Stimulated activated CD8-positive, alpha-beta memory T cell treated with anti-CD3 and anti-CD28 coated beads, Interleukin-15, amount 100 ng/mL, for 1 hour (primary cell): ENCODE results near the gene PIP4K2C.
"Not testable (repeated sequence)": the region's sequence is repeated elsewhere in the genome, so short reads cannot be mapped to it uniquely, and the experiment has no call there.

Source experiments
- DNase-seq: peaks from one replicate; pipeline ENCODE4 v3.0.0-alpha.2; 2020; ENCODE audit warnings: low read depth

PIP4K2C gene

DNA sequence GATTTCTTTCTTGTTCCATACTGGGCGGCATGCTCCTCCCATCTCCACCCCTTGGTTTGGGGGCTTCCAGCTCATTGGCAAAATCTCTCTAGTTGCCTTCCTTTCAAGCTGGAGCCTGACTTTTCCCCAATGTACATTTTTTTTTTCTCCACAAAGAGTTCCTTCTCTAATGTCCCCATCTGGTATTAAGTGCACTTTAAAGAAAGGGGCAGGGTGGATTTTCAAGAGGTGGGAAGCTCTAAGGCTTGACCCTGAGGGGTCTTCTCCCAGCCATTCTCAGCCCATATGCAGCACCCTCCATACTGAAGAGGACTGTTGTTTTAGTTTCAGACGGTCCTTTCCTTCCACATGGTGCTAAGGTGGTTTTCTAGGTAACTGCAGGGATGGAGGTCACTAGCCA is 5.8 kb upstream of the PIP4K2C start:
- DNase-seq, result no peak

DNA sequence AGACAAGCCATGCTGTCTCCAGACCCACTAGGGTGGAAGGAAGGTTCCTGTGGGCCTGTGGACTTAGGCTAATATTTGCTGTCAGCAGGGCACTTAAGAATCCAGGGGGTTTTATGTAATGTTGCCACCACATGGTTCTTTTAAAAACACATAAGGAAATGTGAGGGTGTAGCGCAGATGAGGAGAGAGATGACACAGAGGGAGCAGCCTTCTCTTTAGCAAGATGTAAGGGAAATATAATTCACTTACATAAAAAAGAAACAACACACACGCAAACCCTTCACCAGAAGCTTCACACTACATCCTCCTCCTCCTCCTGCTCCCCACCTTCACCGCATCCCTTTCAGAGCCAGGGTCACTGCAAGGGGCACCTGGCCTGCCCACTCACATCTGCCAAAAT is 4.9 kb upstream of the PIP4K2C start:
- no peak for DNase-seq

DNA sequence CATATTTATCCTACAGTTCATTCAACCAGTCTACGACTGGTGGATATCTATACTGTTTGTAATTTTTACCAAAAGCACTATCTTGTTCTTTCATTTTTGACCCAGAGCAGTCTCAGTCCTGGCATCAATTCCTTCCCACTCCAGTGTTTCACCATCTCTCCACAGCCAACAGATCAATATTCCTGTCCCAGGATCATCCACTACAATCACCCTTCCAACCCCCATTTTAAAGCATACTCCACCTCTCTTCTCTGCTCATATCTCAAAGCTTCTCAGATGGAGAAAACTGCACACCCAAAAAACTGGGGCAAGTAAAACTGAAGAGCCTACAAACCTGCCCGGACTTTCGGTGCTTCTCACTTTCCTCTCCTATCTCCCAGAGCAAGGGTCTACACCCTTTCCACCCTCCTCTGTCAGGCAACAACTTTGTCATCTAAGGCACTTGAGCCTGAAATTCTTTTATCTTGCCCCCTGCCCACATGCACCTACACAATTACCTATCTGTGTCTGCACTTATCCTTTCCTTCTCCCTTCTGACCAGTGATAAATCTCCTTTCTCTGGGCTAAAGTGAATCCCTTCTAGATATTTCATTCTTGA is 4.1 kb upstream of the PIP4K2C start:
- DNase-seq, result no peak

DNA sequence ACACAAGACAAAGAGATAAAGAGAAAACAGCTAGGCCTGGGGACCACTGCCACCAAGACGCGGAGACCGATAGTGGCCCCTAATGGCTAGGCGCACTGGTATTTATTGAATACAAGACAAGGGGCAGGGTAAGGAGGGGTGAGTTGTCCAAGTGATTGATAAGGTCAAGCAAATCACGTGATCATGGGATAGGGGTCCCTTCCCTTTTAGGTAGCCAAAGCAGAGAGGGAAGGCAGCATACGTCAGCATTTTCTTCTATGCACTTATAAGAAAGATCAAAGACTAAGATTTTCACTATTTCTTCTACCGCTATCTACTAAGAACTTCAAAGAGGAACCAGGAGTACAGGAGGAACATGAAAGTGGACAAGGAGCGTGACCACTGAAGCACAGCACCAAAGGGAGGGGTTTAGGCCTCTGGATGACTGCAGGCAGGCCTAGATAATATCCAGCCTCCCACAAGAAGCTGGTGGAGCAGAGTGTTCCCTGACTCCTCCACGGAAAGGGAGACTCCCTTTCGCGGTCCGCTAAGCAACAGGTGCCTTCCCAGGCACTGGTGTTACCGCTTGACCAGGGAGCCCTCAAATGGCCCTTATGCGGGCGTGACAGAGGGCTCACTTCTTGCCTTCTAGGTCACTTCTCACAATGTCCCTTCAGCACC is 1.9 kb upstream of the PIP4K2C start:
- DNase-seq, result not testable (repeated sequence)

DNA sequence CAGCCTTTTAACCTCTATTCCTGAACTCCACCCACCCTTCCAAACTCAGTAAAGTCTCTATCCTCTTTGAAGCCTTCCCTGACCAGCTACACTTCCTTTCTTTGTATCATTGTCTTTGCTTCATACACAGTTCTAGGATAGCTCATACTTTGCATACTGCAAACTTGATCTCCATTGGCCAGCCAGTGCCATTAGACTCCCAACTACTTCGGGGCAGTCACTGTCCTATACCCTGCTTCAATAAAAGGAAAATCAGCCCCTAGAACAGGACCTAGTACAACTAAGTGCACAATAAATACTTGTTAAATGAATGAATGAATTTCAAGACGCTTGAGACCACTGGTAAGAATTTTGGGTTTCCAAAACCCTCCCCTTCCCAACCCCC is 521 bp upstream of the PIP4K2C start:
- DNase-seq, result no peak

DNA sequence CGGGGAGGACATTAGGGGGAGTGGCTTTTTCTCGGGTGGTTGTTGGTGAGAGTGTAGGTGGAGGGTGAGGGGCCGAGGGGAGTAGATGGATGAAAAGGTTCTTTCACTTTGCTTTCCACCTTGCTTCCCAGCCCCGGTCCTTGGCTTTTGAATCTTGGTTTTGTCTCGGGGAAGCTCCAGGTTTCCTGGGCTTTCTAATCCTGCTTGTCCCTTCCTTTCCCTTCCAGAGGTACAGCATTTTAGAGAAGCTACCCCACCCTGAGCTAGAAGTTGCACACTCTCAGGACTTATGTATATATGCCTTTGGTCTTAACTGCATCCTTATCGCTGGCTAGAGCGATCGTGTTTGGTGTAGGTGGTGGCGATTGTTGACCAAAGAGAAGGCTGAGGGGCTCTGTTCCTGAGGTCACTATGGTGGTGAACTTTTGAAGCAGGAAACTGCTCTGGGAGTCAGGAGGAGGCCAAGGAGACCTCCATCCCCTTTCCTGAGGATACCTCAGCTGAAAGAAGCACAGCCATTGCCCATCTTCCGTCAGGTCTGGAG is 862 bp downstream of the PIP4K2C start:
- no peak for DNase-seq

DNA sequence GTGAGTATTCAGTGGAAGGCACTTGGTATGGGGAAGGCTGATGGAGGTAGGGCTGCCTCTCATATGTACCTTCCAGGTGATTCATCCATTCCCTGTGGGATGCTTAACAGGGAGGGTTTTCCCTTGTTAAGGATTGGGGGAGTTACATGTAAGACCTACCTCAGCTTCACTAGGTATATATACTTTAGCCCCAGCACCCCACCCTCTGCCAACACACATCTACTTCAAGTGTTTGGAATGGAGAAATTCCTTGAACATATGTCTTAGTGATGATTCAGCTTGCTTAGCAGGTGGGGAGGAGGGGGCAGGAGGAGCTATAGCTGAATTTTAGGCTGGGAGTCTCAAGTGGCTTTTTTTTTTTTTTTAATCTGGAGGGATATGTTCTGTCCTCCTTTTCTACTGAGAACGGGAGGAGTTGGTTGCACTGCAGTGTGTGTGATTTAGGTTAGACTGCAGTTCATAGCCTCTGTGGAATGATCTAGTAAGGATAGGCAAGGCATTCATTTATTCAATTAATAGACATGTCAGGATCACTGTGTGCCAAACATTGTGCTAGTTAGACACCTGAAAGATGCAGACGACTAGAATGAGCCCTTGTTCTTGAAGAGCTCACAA is 1.7 kb downstream of the PIP4K2C start:
- DNase-seq, result no peak

DNA sequence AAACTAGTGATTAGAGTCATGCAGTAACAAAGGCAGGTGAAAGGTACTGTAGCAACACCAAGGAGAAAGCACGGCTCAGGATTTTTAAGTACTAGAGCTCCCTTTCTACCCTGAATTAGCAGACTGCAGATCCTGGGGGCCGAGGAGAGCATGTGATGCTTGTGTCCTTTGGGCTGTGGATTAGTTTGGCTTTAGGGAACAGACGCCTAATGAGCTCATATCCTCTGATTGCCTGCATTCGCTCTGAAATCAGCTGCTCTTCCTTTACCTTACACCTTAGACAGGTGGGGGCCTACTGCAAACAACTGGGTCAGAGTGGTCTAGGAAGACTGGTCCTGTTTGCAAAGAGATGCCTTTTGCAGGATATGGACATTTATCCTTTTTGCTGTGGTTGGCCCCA is 2.2 kb downstream of the PIP4K2C start:
- no peak for DNase-seq

DNA sequence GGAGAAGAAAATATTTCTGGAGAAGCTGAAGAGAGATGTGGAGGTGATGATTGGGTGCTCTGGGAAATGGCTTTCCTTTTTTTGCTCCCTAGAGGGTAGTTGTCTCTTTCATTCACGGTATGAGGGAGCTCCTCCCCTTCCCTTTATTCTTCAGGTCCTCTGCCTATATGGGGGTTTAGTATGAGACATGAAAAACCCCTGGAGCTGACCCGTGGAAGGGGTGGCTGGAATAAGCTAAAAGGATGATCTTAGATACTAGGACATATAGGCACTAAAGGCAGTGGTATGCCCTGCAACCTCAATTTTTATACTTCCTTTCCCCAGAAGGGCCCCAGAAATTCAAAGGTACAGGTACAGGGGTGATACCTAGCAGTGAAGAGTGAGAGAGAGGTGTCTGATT is 9.4 kb downstream of the PIP4K2C start:
- DNase-seq, result no peak

DNA sequence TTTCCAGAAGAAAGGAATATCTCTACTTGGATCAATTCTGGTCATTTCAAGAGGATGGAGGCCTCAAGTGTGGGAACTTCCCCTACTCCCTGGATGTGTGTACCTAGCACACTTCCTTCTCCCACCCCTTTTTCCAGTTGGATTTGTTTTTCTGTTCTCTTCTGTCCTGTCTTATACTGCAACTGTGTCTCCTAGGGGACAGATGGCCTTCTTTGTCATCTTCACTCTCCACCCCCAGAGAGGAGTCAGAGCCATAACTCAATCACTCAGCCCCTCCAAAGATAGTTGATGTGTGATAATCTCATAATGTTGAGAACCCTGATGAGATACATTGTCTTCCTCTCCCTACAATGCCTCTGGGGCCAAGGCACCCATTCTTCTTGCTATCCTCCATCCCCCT is 11.6 kb downstream of the PIP4K2C start:
- no peak for DNase-seq

DNA sequence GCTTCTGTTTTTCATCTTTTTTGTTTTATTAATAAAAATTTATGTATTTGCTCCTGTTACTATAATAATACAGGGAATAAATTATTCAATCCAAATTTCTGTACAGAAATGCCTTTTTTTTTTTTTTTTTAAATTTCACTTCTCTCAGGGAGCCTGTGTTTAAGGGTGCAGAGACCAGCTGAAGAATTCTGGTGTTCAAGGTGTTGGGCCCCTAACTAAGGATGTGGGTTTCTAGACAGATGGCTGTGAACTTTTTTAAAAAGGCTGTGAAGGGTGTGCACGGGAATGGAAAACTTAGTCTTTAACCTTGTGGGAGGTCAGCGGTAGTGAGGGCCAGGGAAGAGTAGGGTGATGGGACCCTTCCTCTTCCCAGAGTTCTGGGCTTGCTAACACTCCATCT is 12.3 kb downstream of the PIP4K2C start:
- DNase-seq, result no peak

DNA sequence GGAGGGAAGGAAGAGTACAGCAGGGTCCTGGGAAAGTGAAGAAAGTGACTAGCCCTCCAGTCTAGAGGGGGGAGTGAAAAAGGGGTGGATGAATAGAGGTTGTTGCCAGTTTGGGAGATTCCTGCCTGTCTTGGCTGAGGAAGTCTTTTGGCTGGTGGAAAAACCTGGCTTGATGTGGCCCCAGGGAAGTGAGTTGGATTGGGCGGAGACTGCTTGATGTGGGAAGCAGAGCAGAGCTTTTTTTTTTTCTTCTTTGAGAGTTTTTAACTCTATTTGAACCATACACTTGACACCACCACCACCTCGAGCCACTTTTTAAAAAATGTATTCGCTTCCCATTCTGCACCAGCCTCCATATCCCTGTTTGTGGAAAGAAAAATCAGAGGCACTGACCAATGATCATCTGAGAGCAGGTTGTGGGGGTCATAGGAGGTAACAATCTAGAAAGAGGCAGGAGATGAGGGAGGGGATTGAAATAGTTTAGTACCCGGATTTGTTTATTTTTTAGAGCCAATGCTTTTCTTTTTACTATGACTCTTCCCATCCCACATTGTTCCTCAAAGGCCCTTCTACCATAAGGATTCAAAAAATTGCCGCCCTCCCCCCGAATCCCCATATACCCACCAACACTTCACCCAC is 12.9 kb downstream of the PIP4K2C start:
- no peak for DNase-seq

DNA sequence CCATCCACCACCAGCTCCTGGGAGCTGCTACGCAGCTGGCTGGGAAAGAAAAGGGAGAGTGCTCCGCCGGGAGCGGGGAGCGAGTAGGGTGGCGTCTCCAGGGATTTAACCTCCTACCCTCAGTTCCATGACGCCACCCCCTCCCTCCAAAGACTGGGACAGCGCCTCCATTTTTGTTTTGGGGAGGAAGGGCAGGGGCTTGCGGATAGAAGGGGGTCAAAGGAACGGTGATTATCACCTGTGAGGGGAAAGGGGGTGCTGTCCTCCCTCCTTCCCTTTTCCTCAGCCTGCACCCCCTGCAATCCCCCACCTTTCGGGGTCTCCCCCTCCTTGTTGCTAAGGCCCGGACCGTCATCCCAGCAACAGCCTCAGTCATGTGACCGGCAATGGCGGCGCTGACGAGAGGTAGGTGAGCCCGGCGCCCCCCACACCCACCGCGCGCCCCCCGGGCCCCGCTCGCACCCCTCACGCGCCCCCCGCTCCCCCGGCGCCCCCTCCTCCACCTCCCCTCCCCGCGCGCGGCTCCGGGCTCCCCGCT is 13.5 kb downstream of the PIP4K2C start, which contains the start of gene DTX3:
DTX3 (plus strand) TSS at position 371 of the 538 bp plus-strand sequence. CDS start 1,694 bp downstream, outside the sequence.
- DNase-seq, result no peak

DNA sequence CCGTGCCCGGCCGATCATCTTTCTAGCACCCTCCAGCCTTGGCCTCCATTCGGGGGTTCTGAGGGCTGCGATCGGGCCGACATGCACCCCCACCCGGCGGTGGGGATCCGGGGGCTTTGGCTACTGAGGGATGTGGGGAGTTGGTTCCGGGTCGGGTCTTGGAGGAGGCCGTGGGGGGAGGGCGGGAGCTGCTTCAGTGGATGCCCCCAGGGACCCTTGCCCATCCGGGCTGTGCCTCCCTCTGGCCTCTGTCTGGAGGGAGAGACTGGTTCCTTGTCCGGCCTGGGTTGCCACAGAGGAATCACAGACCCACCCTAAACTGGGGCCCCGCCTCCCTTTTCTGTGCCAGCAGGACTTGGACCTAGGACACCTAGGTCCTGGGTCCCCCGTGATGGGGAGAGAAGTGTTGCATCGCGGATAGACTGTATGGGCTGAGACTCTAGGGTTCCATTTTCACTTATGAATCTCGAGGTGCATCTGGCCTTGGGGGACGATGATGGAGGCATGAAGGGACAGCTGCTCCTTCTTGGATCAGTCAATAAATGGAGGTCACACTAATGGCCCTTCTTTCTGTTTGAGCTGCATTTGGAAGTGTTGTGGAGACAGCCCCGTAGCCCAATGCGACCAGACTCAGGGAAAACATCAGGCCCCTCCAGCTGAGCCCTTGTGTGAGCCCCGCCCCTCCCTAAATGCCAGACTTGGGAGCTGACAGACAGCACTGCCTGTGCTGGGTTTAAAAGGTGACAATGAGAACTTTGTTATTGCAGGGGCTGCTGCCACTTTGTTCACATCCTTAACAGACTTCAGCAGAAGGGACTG is 14.2 kb downstream of the PIP4K2C start:
- no peak for DNase-seq

DNA sequence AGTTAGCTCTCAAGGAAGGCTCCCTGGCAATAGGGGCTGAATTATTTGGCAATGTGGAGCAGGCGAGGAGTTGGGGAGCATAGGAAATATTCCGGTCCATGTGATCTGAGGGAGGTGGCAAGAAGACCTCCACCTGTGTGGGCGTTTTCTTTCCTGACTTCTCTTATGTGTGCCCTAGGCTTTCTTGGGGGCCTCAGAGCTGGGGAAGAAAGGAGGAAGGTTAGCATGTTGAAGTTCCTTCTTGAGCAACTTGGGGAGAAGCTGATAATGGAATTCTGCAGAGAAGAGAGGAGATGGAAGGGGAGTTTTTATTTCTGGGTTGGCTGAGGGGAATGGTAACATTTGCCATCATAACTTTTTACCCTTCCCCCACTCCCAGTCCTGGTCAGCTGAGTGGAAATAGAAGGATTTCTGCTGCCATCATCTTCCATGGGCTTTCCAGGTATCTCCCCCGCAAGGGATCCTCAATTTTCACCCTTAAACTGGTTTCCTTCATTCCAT is 14.9 kb downstream of the PIP4K2C start:
- DNase-seq, result no peak

DNA sequence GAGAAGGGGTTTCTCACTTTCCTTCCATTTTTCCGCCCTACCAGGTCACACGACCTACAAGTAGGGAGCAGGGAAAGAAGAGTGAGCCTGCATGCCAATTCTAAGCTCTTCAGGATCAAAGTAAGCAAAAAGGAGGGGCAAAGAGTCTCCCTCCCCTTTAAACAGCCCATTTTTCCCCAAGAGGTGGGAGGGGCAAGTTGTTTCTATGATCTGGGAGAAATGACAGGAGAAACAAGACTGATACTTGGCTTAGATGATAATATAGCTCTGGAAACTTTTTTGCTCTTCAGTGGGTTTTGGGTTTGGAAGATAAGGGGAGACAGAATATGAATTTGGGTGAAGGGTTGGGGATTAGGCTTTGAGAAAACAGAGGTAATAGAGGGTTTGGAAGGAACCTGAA is 15.4 kb downstream of the PIP4K2C start:
- no peak for DNase-seq

DNA sequence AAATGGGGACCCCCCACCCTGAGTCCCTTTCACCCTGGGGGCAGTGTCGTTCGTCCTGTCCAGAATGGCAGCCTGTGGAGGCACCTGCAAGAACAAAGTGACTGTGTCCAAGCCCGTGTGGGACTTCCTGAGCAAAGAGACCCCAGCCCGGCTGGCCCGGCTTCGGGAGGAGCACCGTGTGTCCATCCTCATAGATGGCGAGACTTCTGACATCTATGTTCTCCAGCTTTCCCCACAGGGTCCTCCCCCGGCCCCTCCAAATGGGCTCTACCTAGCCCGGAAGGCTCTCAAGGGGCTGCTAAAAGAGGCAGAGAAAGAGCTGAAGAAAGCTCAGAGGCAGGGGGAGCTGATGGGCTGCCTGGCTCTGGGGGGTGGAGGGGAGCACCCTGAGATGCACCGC is 15.8 kb downstream of the PIP4K2C start:
- DNase-seq, result no peak

DNA sequence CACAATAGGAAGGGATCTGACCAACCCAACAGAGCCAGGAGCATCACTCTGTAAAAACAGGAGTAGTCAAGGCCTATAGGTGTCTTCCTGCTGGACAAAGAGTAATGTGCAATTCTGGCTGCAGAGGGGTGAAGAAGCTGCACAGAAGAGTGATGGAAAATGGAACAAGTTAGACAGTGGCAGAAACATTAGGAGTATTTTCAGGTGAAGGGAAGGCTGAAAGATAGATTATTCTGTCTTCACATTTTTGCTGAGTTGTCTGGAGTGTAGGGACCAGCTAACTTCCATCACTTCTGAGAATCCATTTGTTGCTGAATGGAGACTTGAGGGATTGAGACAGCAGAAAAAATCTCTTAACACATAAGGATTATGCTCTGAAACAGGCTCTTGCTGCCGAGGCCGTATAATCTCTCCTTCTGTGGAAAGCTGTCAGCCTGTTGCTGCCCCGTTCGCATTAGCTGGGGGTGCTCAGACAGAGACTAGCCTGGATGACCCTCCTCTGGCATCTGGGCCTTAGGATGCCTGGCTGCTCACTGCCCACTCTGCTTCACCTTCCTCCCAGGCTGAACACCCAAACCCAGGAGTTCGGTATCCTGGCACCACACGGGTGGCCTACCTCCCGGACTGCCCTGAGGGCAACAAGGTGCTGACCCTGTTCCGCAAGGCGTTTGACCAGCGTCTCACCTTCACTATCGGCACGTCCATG is 17.1 kb downstream of the PIP4K2C start:
- no peak for DNase-seq

DNA sequence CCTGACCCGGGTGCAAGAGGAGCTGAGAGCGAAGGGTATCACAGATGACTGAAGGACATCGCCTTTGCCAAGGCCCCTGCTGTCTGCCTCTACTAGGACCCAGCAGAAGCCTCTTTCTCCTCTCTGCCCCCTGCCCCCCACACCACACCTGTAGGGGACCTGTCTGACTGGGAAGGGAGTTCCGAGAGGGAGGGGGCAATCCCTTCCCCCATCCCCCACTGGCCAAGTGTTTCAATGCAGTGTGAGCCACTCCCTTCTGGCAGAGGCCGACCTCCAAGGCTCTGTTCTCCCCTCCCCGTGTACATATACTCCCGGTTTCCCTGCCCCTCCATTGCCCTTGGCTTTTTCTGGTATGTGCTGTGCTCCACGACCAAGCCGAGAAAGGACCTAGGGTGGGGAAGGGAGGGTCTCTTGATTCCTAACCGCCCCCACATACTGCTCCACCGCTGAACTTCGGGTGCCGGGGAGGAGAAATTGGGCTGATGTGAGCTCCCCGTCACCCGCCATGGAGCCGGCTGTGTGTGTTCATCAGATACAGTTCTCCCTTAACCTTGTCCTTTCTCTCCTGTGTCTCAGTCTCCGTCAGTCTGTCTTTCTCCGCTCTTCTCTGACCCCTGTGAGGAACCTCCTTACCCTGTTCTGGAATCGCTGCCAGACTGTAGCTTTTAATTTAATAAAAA is 18.2 kb downstream of the PIP4K2C start:
- no peak for DNase-seq
